ENCODE results near the gene ZNF280B. TPM values are rescaled to one million over a fixed set of nuclear protein-coding genes. Genes with fewer than 3 reads are reported as not detected.

Gene ZNF280B
- total and polyA plus RNA-seq, 2 experiments from 2014 or later = 5.5 to 6.7 TPM

GRCh38 chr22:22550789-22551434, 42.4 kb upstream of the ZNF280B start (continued):
- TF ChIP-seq ZNF462 (CRISPR knock-in tag; IDR thresholded peaks at IDR 0.05) = no peak
- TF ChIP-seq STAT1 (IDR thresholded peaks at IDR 0.05; ENCODE audit: unreplicated experiment) = no peak
- no peak for TF ChIP-seq JUNB (IDR thresholded peaks at IDR 0.05; ENCODE audit: unreplicated experiment)

DNA sequence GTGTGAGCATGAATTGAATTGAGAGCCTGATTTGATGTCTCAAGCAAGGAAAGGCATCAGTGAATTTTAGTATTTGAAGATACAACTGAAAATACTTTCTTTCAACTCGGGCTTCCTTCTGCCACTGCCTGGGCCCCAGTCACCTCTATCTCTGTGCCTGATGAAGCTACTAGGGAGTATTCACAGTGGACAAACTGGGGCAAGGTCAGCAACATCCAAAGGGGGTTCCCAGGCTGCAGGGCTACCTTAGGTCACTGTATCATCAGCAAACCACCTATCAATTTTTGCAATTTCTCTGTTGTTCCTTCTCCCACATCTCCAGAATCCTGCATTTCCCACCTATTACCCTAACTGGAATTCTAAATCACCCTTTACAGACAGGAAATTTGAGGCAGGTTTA, 40.4 kb upstream of the ZNF280B start:
- Mint-ChIP-seq H3K4me1 (no peaks in the 10 kb centered on the region), H3K27me3 (ENCODE audit: insufficient read depth, low read depth, poor library complexity) (peaks cover 76% of the 10 kb centered on the region), H3K9me3 (no peaks in the 10 kb centered on the region; the same call in 2 of the 3 replicates), H3K4me3 (no peak overlapping the region), H3K36me3 (ENCODE audit: low read depth) (no peaks in the 10 kb centered on the region), H3K27ac (no peak overlapping the region)
- no peaks in the 10 kb centered on the region for H3K9me2 ChIP-seq (ENCODE audit: insufficient read depth)
- TF ChIP-seq, protein P1, sequence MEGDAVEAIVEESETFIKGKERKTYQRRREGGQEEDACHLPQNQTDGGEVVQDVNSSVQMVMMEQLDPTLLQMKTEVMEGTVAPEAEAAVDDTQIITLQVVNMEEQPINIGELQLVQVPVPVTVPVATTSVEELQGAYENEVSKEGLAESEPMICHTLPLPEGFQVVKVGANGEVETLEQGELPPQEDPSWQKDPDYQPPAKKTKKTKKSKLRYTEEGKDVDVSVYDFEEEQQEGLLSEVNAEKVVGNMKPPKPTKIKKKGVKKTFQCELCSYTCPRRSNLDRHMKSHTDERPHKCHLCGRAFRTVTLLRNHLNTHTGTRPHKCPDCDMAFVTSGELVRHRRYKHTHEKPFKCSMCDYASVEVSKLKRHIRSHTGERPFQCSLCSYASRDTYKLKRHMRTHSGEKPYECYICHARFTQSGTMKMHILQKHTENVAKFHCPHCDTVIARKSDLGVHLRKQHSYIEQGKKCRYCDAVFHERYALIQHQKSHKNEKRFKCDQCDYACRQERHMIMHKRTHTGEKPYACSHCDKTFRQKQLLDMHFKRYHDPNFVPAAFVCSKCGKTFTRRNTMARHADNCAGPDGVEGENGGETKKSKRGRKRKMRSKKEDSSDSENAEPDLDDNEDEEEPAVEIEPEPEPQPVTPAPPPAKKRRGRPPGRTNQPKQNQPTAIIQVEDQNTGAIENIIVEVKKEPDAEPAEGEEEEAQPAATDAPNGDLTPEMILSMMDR (conservative IDR thresholded peaks at IDR 0.05; ENCODE audit: low read depth in 2 of 2) = no peak
- no peak for TF ChIP-seq ETS1 (IDR thresholded peaks at IDR 0.05)
- no peaks in the 10 kb centered on the region for H3K79me2 ChIP-seq (replicated peaks; ENCODE audit: insufficient read depth)
- H3K36me3 ChIP-seq (ENCODE audit: insufficient read depth) = no peaks in the 10 kb centered on the region
- ATAC-seq = no peak
- no peaks in the 10 kb centered on the region; the same call in 1 of the 2 replicates for H4K20me1 ChIP-seq (replicated peaks; ENCODE audit: insufficient read depth)
- H3K4me2 ChIP-seq = no peak overlapping the region
- H3K27me3 ChIP-seq (ENCODE audit: insufficient read depth) = peaks cover 99% of the 10 kb centered on the region
- H3K27ac ChIP-seq (ENCODE audit: low read depth) = no peak overlapping the region
- no peak overlapping the region for H2AFZ ChIP-seq
- DNase-seq (ENCODE audit: low spot score) = no peak
- H3K4me1 ChIP-seq (ENCODE audit: insufficient read depth) = no peaks in the 10 kb centered on the region
- H3K4me3 ChIP-seq = no peak overlapping the region
- H3F3A ChIP-seq (replicated peaks; ENCODE audit: low read depth) = no peaks in the 10 kb centered on the region

Data from GM23338 (cell line).